Suppressor macrophage treated with lipopolysaccharide for 1 hour (primary cell): Measurements from ENCODE around the gene SUPT4H1.
"Not testable (repeated sequence)": the region's sequence is repeated elsewhere in the genome, so short reads cannot be mapped to it uniquely, and the experiment has no call there.

Experiments
- DNase-seq, 3 donors: peaks; one replicate each; pipeline ENCODE4 v3.0.0-alpha.2; 2020 to 2022

SUPT4H1 gene

GRCh38 chr17:58351831-58352595, at the start of gene SUPT4H1:
SUPT4H1 (minus strand) TSS chr17:58352201; CDS start chr17:58352135, 66 bp downstream.
- DNase-seq, result peak; percentile 96

- DNase-seq, result no peak
These were observed 49.3 kb upstream of the SUPT4H1 start for GRCh38 chr17:58401287-58401686.

GRCh38 chr17:58400826-58401225, 48.8 kb upstream of the SUPT4H1 start:
- no peak for DNase-seq

- no peak for DNase-seq
These were observed 48.0 kb upstream of the SUPT4H1 start for GRCh38 chr17:58399974-58400373.

- no peak for DNase-seq
These were observed 46.7 kb upstream of the SUPT4H1 start for GRCh38 chr17:58398574-58399266.

GRCh38 chr17:58397421-58397820, 45.4 kb upstream of the SUPT4H1 start:
- not testable (repeated sequence) for DNase-seq

GRCh38 chr17:58396173-58396572, 44.2 kb upstream of the SUPT4H1 start:
- no peak for DNase-seq

GRCh38 chr17:58394534-58395223, 42.7 kb upstream of the SUPT4H1 start:
- DNase-seq, result no peak

GRCh38 chr17:58391302-58391984, 39.4 kb upstream of the SUPT4H1 start:
- DNase-seq, result no peak

GRCh38 chr17:58390884-58391283, 38.9 kb upstream of the SUPT4H1 start:
- no peak for DNase-seq

GRCh38 chr17:58388302-58389190, 36.5 kb upstream of the SUPT4H1 start:
- no peak for DNase-seq

- DNase-seq, result no peak
These were observed 35.8 kb upstream of the SUPT4H1 start for GRCh38 chr17:58387834-58388233.

GRCh38 chr17:58386708-58387107, 34.7 kb upstream of the SUPT4H1 start:
- DNase-seq, result no peak

- no peak for DNase-seq
These were observed 33.4 kb upstream of the SUPT4H1 start for GRCh38 chr17:58385359-58385899.

- peak; percentile 15 to 48 (median 44) for DNase-seq
These were observed 32.9 kb upstream of the SUPT4H1 start for GRCh38 chr17:58384897-58385296.

GRCh38 chr17:58383892-58384462, 32.0 kb upstream of the SUPT4H1 start:
- DNase-seq, result peak; percentile 15 to 38 (median 36)

- DNase-seq, result no peak
These were observed 30.9 kb upstream of the SUPT4H1 start for GRCh38 chr17:58382872-58383242.

GRCh38 chr17:58382108-58382871, 30.3 kb upstream of the SUPT4H1 start:
- DNase-seq, result peak; percentile 7 to 50 (median 33)

GRCh38 chr17:58381124-58382035, 29.4 kb upstream of the SUPT4H1 start:
- no peak for DNase-seq
